Measurements from ENCODE around the gene HIGD2A.

Gene HIGD2A

GRCh38 chr5:176359658-176360057 lies 28.9 kb upstream of the HIGD2A start:
- Histone ChIP-seq H3K27me3 (ENCODE audit: control insufficient read depth, insufficient read depth, low read length) (no peaks in the 10 kb centered on the region), H3K4me1 (ENCODE audit: control insufficient read depth, insufficient read depth, low read length) (peaks cover 11% of the 10 kb centered on the region), H3K4me3 (ENCODE audit: low read length) (peak overlapping the region; percentile 15), H3K36me3 (ENCODE audit: insufficient read depth, low read length) (peaks cover 27% of the 10 kb centered on the region), H3K9me3 (replicated peaks; ENCODE audit: low read length) (no peaks in the 10 kb centered on the region), H3K4me2 (ENCODE audit: low read length) (peak overlapping the region; percentile 85), H3K9ac (ENCODE audit: low read depth, low read length) (no peak overlapping the region)

- H3K4me3 ChIP-seq (ENCODE audit: low read length) = peak overlapping the region; percentile 93
- peaks cover 19% of the 10 kb centered on the region for H3K36me3 ChIP-seq (ENCODE audit: insufficient read depth, low read length)
- no peaks in the 10 kb centered on the region for H3K9me3 ChIP-seq (replicated peaks; ENCODE audit: low read length)
- H3K4me2 ChIP-seq (ENCODE audit: low read length) = peak overlapping the region; percentile 85
- peaks cover 14% of the 10 kb centered on the region for H3K4me1 ChIP-seq (ENCODE audit: control insufficient read depth, insufficient read depth, low read length)
- H3K9ac ChIP-seq (ENCODE audit: low read depth, low read length) = peak overlapping the region; percentile 93
- no peaks in the 10 kb centered on the region for H3K27me3 ChIP-seq (ENCODE audit: control insufficient read depth, insufficient read depth, low read length)
Observed at GRCh38 chr5:176360894-176361436, 27.6 kb upstream of the HIGD2A start.

GRCh38 chr5:176361437-176362232 lies 26.9 kb upstream of the HIGD2A start, which contains the start of gene KIAA1191:
KIAA1191 (minus strand) TSS chr5:176361764; CDS start chr5:176359508, 2,256 bp downstream.
- Histone ChIP-seq H3K27me3 (ENCODE audit: control insufficient read depth, insufficient read depth, low read length) (no peaks in the 10 kb centered on the region), H3K9me3 (replicated peaks; ENCODE audit: low read length) (no peaks in the 10 kb centered on the region), H3K36me3 (ENCODE audit: insufficient read depth, low read length) (peaks cover 16% of the 10 kb centered on the region), H3K4me3 (ENCODE audit: low read length) (peak within 1 kb of the TSS; percentile 93), H3K9ac (ENCODE audit: low read depth, low read length) (peak within 1 kb of the TSS; percentile 93), H3K4me1 (ENCODE audit: control insufficient read depth, insufficient read depth, low read length) (peaks cover 20% of the 10 kb centered on the region), H3K4me2 (ENCODE audit: low read length) (peak within 1 kb of the TSS; percentile 85)

GRCh38 chr5:176362233-176362490 lies 26.4 kb upstream of the HIGD2A start:
- H3K27me3 ChIP-seq (ENCODE audit: control insufficient read depth, insufficient read depth, low read length) = no peaks in the 10 kb centered on the region
- peak overlapping the region; percentile 93 for H3K9ac ChIP-seq (ENCODE audit: low read depth, low read length)
- peaks cover 20% of the 10 kb centered on the region for H3K4me1 ChIP-seq (ENCODE audit: control insufficient read depth, insufficient read depth, low read length)

GRCh38 chr5:176364765-176365350 lies 23.7 kb upstream of the HIGD2A start:
- H3K36me3 ChIP-seq (ENCODE audit: insufficient read depth, low read length) = peaks cover 16% of the 10 kb centered on the region
- H3K9ac ChIP-seq (ENCODE audit: low read depth, low read length) = peak overlapping the region; percentile 88
- H3K27me3 ChIP-seq (ENCODE audit: control insufficient read depth, insufficient read depth, low read length) = no peaks in the 10 kb centered on the region
- H3K9me3 ChIP-seq (replicated peaks; ENCODE audit: low read length) = no peaks in the 10 kb centered on the region
- H3K4me2 ChIP-seq (ENCODE audit: low read length) = peak overlapping the region; percentile 92
- peak overlapping the region; percentile 87 for H3K4me3 ChIP-seq (ENCODE audit: low read length)
- peaks cover 15% of the 10 kb centered on the region for H3K4me1 ChIP-seq (ENCODE audit: control insufficient read depth, insufficient read depth, low read length)

More at GRCh38 chr5:176362233-176362490, 26.4 kb upstream of the HIGD2A start:
- Histone ChIP-seq H3K4me2 (ENCODE audit: low read length) (peak overlapping the region; percentile 85), H3K9me3 (replicated peaks; ENCODE audit: low read length) (no peaks in the 10 kb centered on the region), H3K4me3 (ENCODE audit: low read length) (peak overlapping the region; percentile 93), H3K36me3 (ENCODE audit: insufficient read depth, low read length) (peaks cover 14% of the 10 kb centered on the region)

- H3K36me3 ChIP-seq (ENCODE audit: insufficient read depth, low read length) = peaks cover 21% of the 10 kb centered on the region
- no peaks in the 10 kb centered on the region for H3K9me3 ChIP-seq (replicated peaks; ENCODE audit: low read length)
- peaks cover 13% of the 10 kb centered on the region for H3K4me1 ChIP-seq (ENCODE audit: control insufficient read depth, insufficient read depth, low read length)
- H3K27me3 ChIP-seq (ENCODE audit: control insufficient read depth, insufficient read depth, low read length) = no peaks in the 10 kb centered on the region
- H3K4me3 ChIP-seq (ENCODE audit: low read length) = peak within 1 kb of the TSS; percentile 87
- peak within 1 kb of the TSS; percentile 88 for H3K9ac ChIP-seq (ENCODE audit: low read depth, low read length)
- peak within 1 kb of the TSS; percentile 92 for H3K4me2 ChIP-seq (ENCODE audit: low read length)
Observed at GRCh38 chr5:176365351-176366231, 23.0 kb upstream of the HIGD2A start, which contains the start of gene ARL10. ARL10 (plus strand) TSS chr5:176365487; CDS start chr5:176365564, 77 bp downstream.

GRCh38 chr5:176366232-176366894 lies 22.2 kb upstream of the HIGD2A start:
- peak overlapping the region; percentile 92 for H3K4me2 ChIP-seq (ENCODE audit: low read length)
- H3K27me3 ChIP-seq (ENCODE audit: control insufficient read depth, insufficient read depth, low read length) = no peaks in the 10 kb centered on the region
- peak overlapping the region; percentile 88 for H3K9ac ChIP-seq (ENCODE audit: low read depth, low read length)
- H3K4me1 ChIP-seq (ENCODE audit: control insufficient read depth, insufficient read depth, low read length) = peaks cover 13% of the 10 kb centered on the region
- H3K9me3 ChIP-seq (replicated peaks; ENCODE audit: low read length) = no peaks in the 10 kb centered on the region
- H3K4me3 ChIP-seq (ENCODE audit: low read length) = peak overlapping the region; percentile 87
- peaks cover 27% of the 10 kb centered on the region for H3K36me3 ChIP-seq (ENCODE audit: insufficient read depth, low read length)

GRCh38 chr5:176368726-176369125 lies 19.8 kb upstream of the HIGD2A start:
- no peak overlapping the region for H3K4me3 ChIP-seq (ENCODE audit: low read length)
- H3K4me1 ChIP-seq (ENCODE audit: control insufficient read depth, insufficient read depth, low read length) = peaks cover 10% of the 10 kb centered on the region
- peaks cover 46% of the 10 kb centered on the region for H3K36me3 ChIP-seq (ENCODE audit: insufficient read depth, low read length)
- no peaks in the 10 kb centered on the region for H3K27me3 ChIP-seq (ENCODE audit: control insufficient read depth, insufficient read depth, low read length)
- H3K9me3 ChIP-seq (replicated peaks; ENCODE audit: low read length) = no peaks in the 10 kb centered on the region
- no peak overlapping the region for H3K4me2 ChIP-seq (ENCODE audit: low read length)
- H3K9ac ChIP-seq (ENCODE audit: low read depth, low read length) = no peak overlapping the region

GRCh38 chr5:176369934-176370711 lies 18.4 kb upstream of the HIGD2A start:
- Histone ChIP-seq H3K9ac (ENCODE audit: low read depth, low read length) (no peak overlapping the region), H3K4me2 (ENCODE audit: low read length) (no peak overlapping the region), H3K36me3 (ENCODE audit: insufficient read depth, low read length) (peaks cover 46% of the 10 kb centered on the region), H3K9me3 (replicated peaks; ENCODE audit: low read length) (no peaks in the 10 kb centered on the region), H3K27me3 (ENCODE audit: control insufficient read depth, insufficient read depth, low read length) (no peaks in the 10 kb centered on the region), H3K4me1 (ENCODE audit: control insufficient read depth, insufficient read depth, low read length) (peaks cover 6% of the 10 kb centered on the region), H3K4me3 (ENCODE audit: low read length) (no peak overlapping the region)
